NCI-H748 (cell line): ENCODE measurements around the gene DCTN5.

ENCODE experiments used
- DNase-seq: peaks from one replicate; lab custom pipeline; 2025; ENCODE audit not compliant: unreplicated experiment; lab: John Stamatoyannopoulos, UW

Gene DCTN5

GRCh38 chr16:23724096-23724784 lies 83.0 kb downstream of the DCTN5 start:
- no peak for DNase-seq

- DNase-seq: no peak
Observed at GRCh38 chr16:23724785-23725131, 83.5 kb downstream of the DCTN5 start.

DNA sequence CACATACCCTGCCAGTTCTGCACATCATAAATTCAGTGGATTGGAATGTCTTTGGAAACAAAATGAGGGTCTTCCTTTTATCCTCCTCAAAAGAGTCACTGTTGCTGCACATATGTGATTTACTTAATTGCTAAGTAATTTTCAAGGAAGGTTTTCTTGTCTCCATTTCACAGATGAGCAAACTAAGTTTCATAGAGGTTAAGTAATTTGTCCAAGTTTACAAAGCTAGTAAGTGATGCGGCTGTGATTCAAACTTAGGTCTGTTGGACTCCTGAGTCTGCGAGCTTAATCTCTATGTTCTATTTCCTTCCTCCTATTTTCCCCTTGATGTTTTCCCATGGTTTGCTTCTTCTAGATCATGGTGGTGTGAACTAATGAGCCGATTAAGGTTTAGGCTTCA lies 85.4 kb downstream of the DCTN5 start:
- no peak for DNase-seq
